Measurements from ENCODE around the gene MACROH2A2.
"Not testable (repeated sequence)": the region's sequence is repeated elsewhere in the genome, so short reads cannot be mapped to it uniquely, and the experiment has no call there.

Gene MACROH2A2

GRCh38 chr10:70052462-70053217, at the start of gene MACROH2A2:
Gene MACROH2A2 (plus strand): TSS chr10:70052846. CDS start chr10:70075659, 22,813 bp downstream.
- Histone ChIP-seq H3K9ac (ENCODE audit: low read depth, low read length) (peak within 1 kb of the TSS; percentile 26), H3K27me3 (ENCODE audit: control insufficient read depth, insufficient read depth, low read length) (peaks cover 85% of the 10 kb centered on the region), H3K36me3 (ENCODE audit: control insufficient read depth, insufficient read depth, low read length) (no peaks in the 10 kb centered on the region), H3K9me3 (ENCODE audit: control insufficient read depth, insufficient read depth, low read length) (no peaks in the 10 kb centered on the region), H3K4me3 (ENCODE audit: low read depth, low read length) (peak within 1 kb of the TSS; percentile 70), H3K4me1 (ENCODE audit: control insufficient read depth, insufficient read depth, low read length) (peaks cover 12% of the 10 kb centered on the region)

- Histone ChIP-seq H3K9ac (ENCODE audit: low read depth, low read length) (no peak overlapping the region), H3K4me1 (ENCODE audit: control insufficient read depth, insufficient read depth, low read length) (no peaks in the 10 kb centered on the region), H3K36me3 (ENCODE audit: control insufficient read depth, insufficient read depth, low read length) (no peaks in the 10 kb centered on the region), H3K4me3 (ENCODE audit: low read depth, low read length) (no peak overlapping the region), H3K9me3 (ENCODE audit: control insufficient read depth, insufficient read depth, low read length) (no peaks in the 10 kb centered on the region), H3K27me3 (ENCODE audit: control insufficient read depth, insufficient read depth, low read length) (no peaks in the 10 kb centered on the region)
These were observed 45.4 kb upstream of the MACROH2A2 start for GRCh38 chr10:70007116-70007820.

GRCh38 chr10:70031215-70031614, 21.4 kb upstream of the MACROH2A2 start:
- no peak overlapping the region for H3K9ac ChIP-seq (ENCODE audit: low read depth, low read length)
- peaks cover 8% of the 10 kb centered on the region for H3K27me3 ChIP-seq (ENCODE audit: control insufficient read depth, insufficient read depth, low read length)
- no peaks in the 10 kb centered on the region for H3K36me3 ChIP-seq (ENCODE audit: control insufficient read depth, insufficient read depth, low read length)
- no peaks in the 10 kb centered on the region for H3K9me3 ChIP-seq (ENCODE audit: control insufficient read depth, insufficient read depth, low read length)
- no peaks in the 10 kb centered on the region for H3K4me1 ChIP-seq (ENCODE audit: control insufficient read depth, insufficient read depth, low read length)
- no peak overlapping the region for H3K4me3 ChIP-seq (ENCODE audit: low read depth, low read length)

- Histone ChIP-seq H3K4me1 (ENCODE audit: control insufficient read depth, insufficient read depth, low read length) (no peaks in the 10 kb centered on the region), H3K9ac (ENCODE audit: low read depth, low read length) (no peak overlapping the region), H3K36me3 (ENCODE audit: control insufficient read depth, insufficient read depth, low read length) (no peaks in the 10 kb centered on the region), H3K4me3 (ENCODE audit: low read depth, low read length) (no peak overlapping the region), H3K27me3 (ENCODE audit: control insufficient read depth, insufficient read depth, low read length) (peaks cover 8% of the 10 kb centered on the region), H3K9me3 (ENCODE audit: control insufficient read depth, insufficient read depth, low read length) (no peaks in the 10 kb centered on the region)
These were observed 19.9 kb upstream of the MACROH2A2 start for GRCh38 chr10:70032667-70033289.

GRCh38 chr10:70034232-70034631, 18.4 kb upstream of the MACROH2A2 start:
- no peaks in the 10 kb centered on the region for H3K36me3 ChIP-seq (ENCODE audit: control insufficient read depth, insufficient read depth, low read length)
- H3K4me1 ChIP-seq (ENCODE audit: control insufficient read depth, insufficient read depth, low read length) = no peaks in the 10 kb centered on the region
- no peak overlapping the region for H3K9ac ChIP-seq (ENCODE audit: low read depth, low read length)
- no peak overlapping the region for H3K4me3 ChIP-seq (ENCODE audit: low read depth, low read length)
- H3K9me3 ChIP-seq (ENCODE audit: control insufficient read depth, insufficient read depth, low read length) = no peaks in the 10 kb centered on the region
- H3K27me3 ChIP-seq (ENCODE audit: control insufficient read depth, insufficient read depth, low read length) = peaks cover 15% of the 10 kb centered on the region

- Histone ChIP-seq H3K4me3 (ENCODE audit: low read depth, low read length) (no peak overlapping the region), H3K9ac (ENCODE audit: low read depth, low read length) (no peak overlapping the region)
These were observed 17.1 kb upstream of the MACROH2A2 start for GRCh38 chr10:70035531-70035930.

GRCh38 chr10:70038923-70039322, 13.7 kb upstream of the MACROH2A2 start:
- Histone ChIP-seq H3K4me3 (ENCODE audit: low read depth, low read length) (no peak overlapping the region), H3K9ac (ENCODE audit: low read depth, low read length) (no peak overlapping the region), H3K27me3 (ENCODE audit: control insufficient read depth, insufficient read depth, low read length) (peaks cover 34% of the 10 kb centered on the region), H3K4me1 (ENCODE audit: control insufficient read depth, insufficient read depth, low read length) (peaks cover 12% of the 10 kb centered on the region), H3K9me3 (ENCODE audit: control insufficient read depth, insufficient read depth, low read length) (no peaks in the 10 kb centered on the region), H3K36me3 (ENCODE audit: control insufficient read depth, insufficient read depth, low read length) (no peaks in the 10 kb centered on the region)

More at GRCh38 chr10:70035531-70035930, 17.1 kb upstream of the MACROH2A2 start:
- H3K9me3 ChIP-seq (ENCODE audit: control insufficient read depth, insufficient read depth, low read length) = no peaks in the 10 kb centered on the region
- H3K27me3 ChIP-seq (ENCODE audit: control insufficient read depth, insufficient read depth, low read length) = peaks cover 15% of the 10 kb centered on the region
- no peaks in the 10 kb centered on the region for H3K4me1 ChIP-seq (ENCODE audit: control insufficient read depth, insufficient read depth, low read length)
- H3K36me3 ChIP-seq (ENCODE audit: control insufficient read depth, insufficient read depth, low read length) = no peaks in the 10 kb centered on the region

GRCh38 chr10:70041016-70041415, 11.6 kb upstream of the MACROH2A2 start:
- H3K4me3 ChIP-seq (ENCODE audit: low read depth, low read length) = no peak overlapping the region
- no peaks in the 10 kb centered on the region for H3K9me3 ChIP-seq (ENCODE audit: control insufficient read depth, insufficient read depth, low read length)
- peaks cover 12% of the 10 kb centered on the region for H3K4me1 ChIP-seq (ENCODE audit: control insufficient read depth, insufficient read depth, low read length)

GRCh38 chr10:70041739-70042138, 10.9 kb upstream of the MACROH2A2 start:
- not testable (repeated sequence) for H3K36me3 ChIP-seq (ENCODE audit: control insufficient read depth, insufficient read depth, low read length); H3K9ac ChIP-seq (ENCODE audit: low read depth, low read length); H3K9me3 ChIP-seq (ENCODE audit: control insufficient read depth, insufficient read depth, low read length); H3K4me3 ChIP-seq (ENCODE audit: low read depth, low read length)
- Histone ChIP-seq H3K4me1 (ENCODE audit: control insufficient read depth, insufficient read depth, low read length) (peaks cover 12% of the 10 kb centered on the region), H3K27me3 (ENCODE audit: control insufficient read depth, insufficient read depth, low read length) (peaks cover 34% of the 10 kb centered on the region)

More at GRCh38 chr10:70041016-70041415, 11.6 kb upstream of the MACROH2A2 start:
- Histone ChIP-seq H3K9ac (ENCODE audit: low read depth, low read length) (no peak overlapping the region), H3K27me3 (ENCODE audit: control insufficient read depth, insufficient read depth, low read length) (peaks cover 34% of the 10 kb centered on the region), H3K36me3 (ENCODE audit: control insufficient read depth, insufficient read depth, low read length) (no peaks in the 10 kb centered on the region)

- H3K4me3 ChIP-seq (ENCODE audit: low read depth, low read length); H3K36me3 ChIP-seq (ENCODE audit: control insufficient read depth, insufficient read depth, low read length); H3K9me3 ChIP-seq (ENCODE audit: control insufficient read depth, insufficient read depth, low read length); H3K9ac ChIP-seq (ENCODE audit: low read depth, low read length): not testable (repeated sequence)
- Histone ChIP-seq H3K27me3 (ENCODE audit: control insufficient read depth, insufficient read depth, low read length) (peaks cover 62% of the 10 kb centered on the region), H3K4me1 (ENCODE audit: control insufficient read depth, insufficient read depth, low read length) (peaks cover 14% of the 10 kb centered on the region)
These were observed 5.6 kb upstream of the MACROH2A2 start for GRCh38 chr10:70047066-70047465.

GRCh38 chr10:70048030-70048723, 4.5 kb upstream of the MACROH2A2 start:
- Histone ChIP-seq H3K9me3 (ENCODE audit: control insufficient read depth, insufficient read depth, low read length) (no peaks in the 10 kb centered on the region), H3K4me3 (ENCODE audit: low read depth, low read length) (no peak overlapping the region), H3K9ac (ENCODE audit: low read depth, low read length) (no peak overlapping the region), H3K4me1 (ENCODE audit: control insufficient read depth, insufficient read depth, low read length) (peaks cover 4% of the 10 kb centered on the region), H3K36me3 (ENCODE audit: control insufficient read depth, insufficient read depth, low read length) (no peaks in the 10 kb centered on the region), H3K27me3 (ENCODE audit: control insufficient read depth, insufficient read depth, low read length) (peaks cover 59% of the 10 kb centered on the region)

Data from iPS-15b (cell line).